ENCODE measurements around the gene RAB35. TPM values are rescaled to one million over a fixed set of nuclear protein-coding genes. Genes with fewer than 3 reads are reported as not detected.
"Not testable (repeated sequence)": the region's sequence is repeated elsewhere in the genome, so short reads cannot be mapped to it uniquely, and the experiment has no call there.

Gene RAB35
- total RNA-seq, 4 donors from 2014 or later: 31.5 to 39.5 (median 33.8) TPM

- TF ChIP-seq, protein P1, sequence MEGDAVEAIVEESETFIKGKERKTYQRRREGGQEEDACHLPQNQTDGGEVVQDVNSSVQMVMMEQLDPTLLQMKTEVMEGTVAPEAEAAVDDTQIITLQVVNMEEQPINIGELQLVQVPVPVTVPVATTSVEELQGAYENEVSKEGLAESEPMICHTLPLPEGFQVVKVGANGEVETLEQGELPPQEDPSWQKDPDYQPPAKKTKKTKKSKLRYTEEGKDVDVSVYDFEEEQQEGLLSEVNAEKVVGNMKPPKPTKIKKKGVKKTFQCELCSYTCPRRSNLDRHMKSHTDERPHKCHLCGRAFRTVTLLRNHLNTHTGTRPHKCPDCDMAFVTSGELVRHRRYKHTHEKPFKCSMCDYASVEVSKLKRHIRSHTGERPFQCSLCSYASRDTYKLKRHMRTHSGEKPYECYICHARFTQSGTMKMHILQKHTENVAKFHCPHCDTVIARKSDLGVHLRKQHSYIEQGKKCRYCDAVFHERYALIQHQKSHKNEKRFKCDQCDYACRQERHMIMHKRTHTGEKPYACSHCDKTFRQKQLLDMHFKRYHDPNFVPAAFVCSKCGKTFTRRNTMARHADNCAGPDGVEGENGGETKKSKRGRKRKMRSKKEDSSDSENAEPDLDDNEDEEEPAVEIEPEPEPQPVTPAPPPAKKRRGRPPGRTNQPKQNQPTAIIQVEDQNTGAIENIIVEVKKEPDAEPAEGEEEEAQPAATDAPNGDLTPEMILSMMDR (IDR thresholded peaks at IDR 0.05): no peak
- no peak for TF ChIP-seq POLR2A (IDR thresholded peaks at IDR 0.05)
- WGBS, 2 donors: 88 to 90% methylated on average over 1 of the region's 1 CpG
- intact Hi-C loops (cut with DNase I; ENCODE audit: low total_unique reads): no loop called here
- H3K4me3 ChIP-seq (ENCODE audit: low read depth, poor library complexity, severe bottlenecking): no peak overlapping the region
- no peak for DNase-seq (ENCODE audit: low spot score in 2 of 2)
These were observed 69.5 kb downstream of the RAB35 start for GRCh38 chr12:120047072-120047471.

DNA sequence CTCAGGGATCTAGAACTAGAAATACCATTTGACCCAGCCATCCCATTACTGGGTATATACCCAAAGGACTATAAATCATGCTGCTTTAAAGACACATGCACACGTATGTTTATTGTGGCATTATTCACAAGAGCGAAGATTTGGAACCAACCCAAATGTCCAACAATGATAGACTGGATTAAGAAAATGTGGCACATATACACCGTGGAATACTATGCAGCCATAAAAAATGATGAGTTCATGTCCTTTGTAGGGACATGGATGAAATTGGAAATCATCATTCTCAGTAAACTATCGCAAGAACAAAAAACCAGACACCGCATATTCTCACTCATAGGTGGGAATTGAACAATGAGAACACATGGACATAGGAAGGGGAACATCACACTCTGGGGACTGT, 71.2 kb downstream of the RAB35 start:
- intact Hi-C loops (cut with DNase I; ENCODE audit: low total_unique reads); DNase-seq (ENCODE audit: low spot score in 2 of 2); H3K4me3 ChIP-seq (ENCODE audit: low read depth, poor library complexity, severe bottlenecking): not testable (repeated sequence)
- WGBS, 2 donors: 94 to 97% methylated on average over 3 of the region's 5 CpGs

Small RNA genes within 50 kb of the gene (microRNA-seq; reads per million reads assigned to microRNA genes)
- 0 reads per million in 2 donors for gene MIR4498 (ENCODE audit: borderline number of aligned reads in 1 of 2, borderline replicate concordance in 2 of 2)

Other genes starting within 250 kb of the RAB35 start
- 10 to 100 TPM in 2 of 4 donors, 1 to 10 TPM in 2; 5.1 to 14.0 (median 8.5) TPM for gene CIT, start 239.4 kb downstream of the RAB35 start, total RNA-seq
- gene BICDL1, start 127.5 kb downstream of the RAB35 start, total RNA-seq: 100 to 1,000 TPM in 3 of 4 donors, 10 to 100 TPM in 1; 98.2 to 190 (median 131) TPM
- 100 to 1,000 TPM in 1 of 4 donors, 10 to 100 TPM in 3; 37.8 to 115 (median 50.8) TPM for gene GCN1, start 78.0 kb upstream of the RAB35 start, total RNA-seq
- gene RPLP0, start 84.4 kb upstream of the RAB35 start, total RNA-seq: 1,000 to 10,000 TPM; 2,664 to 4,654 (median 3,612) TPM
- gene PXN, start 149.0 kb upstream of the RAB35 start, total RNA-seq: 10 to 100 TPM; 36.3 to 54.0 (median 49.8) TPM
- gene RNU4-2, start 175.2 kb upstream of the RAB35 start, total RNA-seq: under 1 TPM in 2 of 4 donors, not detected in 2; under 0.01 TPM
- under 1 TPM in 2 of 4 donors, not detected in 2; under 0.01 TPM for gene RNU4-1, start 176.5 kb upstream of the RAB35 start, total RNA-seq
- gene SIRT4, start 185.6 kb upstream of the RAB35 start, total RNA-seq: 1 to 10 TPM in 3 of 4 donors, under 1 TPM in 1; 0.49 to 4.1 (median 2.8) TPM
- gene PLA2G1B, start 211.0 kb upstream of the RAB35 start, total RNA-seq: not detected

All from lower leg skin (tissue), 4 donors.